ENCODE data around the gene AAGAB.

- TF ChIP-seq CTCF (conservative IDR thresholded peaks at IDR 0.05; ENCODE audit: low read depth, low read length) (no peak), EZH2 (IDR thresholded peaks at IDR 0.05; ENCODE audit: low read length, unreplicated experiment) (no peak)
Observed at GRCh38 chr15:67276666-67277065, 22.2 kb upstream of the AAGAB start.

All from PC-3 (cell line).